Right lobe of liver (tissue), 6 donors: ENCODE data around the gene TCF4. TPM values are rescaled to one million over a fixed set of nuclear protein-coding genes. Genes with fewer than 3 reads are reported as not detected.

Source experiments
- ATAC-seq, 4 donors: fragments of 200-7000 bp; cut with Tn5 transposase; one replicate each; pipeline ENCODE4 v1.9.1; 2020; ENCODE audit warnings: mild to moderate bottlenecking in 4 of 4, moderate library complexity in 4 of 4
- DNase-seq, 3 donors: peaks; one replicate each; pipeline ENCODE4 v3.0.0-alpha.2; 2020
- H3K27ac ChIP-seq, 3 donors: fragments of 200-600 bp; one replicate each; pipeline ENCODE4 v1.8.0; 2022
- H3K27me3 ChIP-seq, 2 donors: fragments of 200-600 bp; one replicate each; pipeline ENCODE4 v1.8.0; 2022
- H3K36me3 ChIP-seq, 4 donors: fragments of 200-600 bp; sonication (generic) in 1 of 4; one replicate each; pipeline versions ENCODE4 v1.5.1 to v1.8.0; 2017 to 2022; ENCODE audit warnings: control low read depth in 1 of 4
- H3K4me1 ChIP-seq, 4 donors: fragments of 200-600 bp; sonication (generic) in 1 of 4; one replicate each; pipeline versions ENCODE4 v1.5.1 to v1.8.0; 2017 to 2022; ENCODE audit warnings: control low read depth in 1 of 4
- H3K4me3 ChIP-seq, 3 donors: fragments of 200-600 bp; one replicate each; pipeline ENCODE4 v1.8.0; 2022
- H3K9me3 ChIP-seq, 4 donors: fragments of 200-600 bp; sonication (generic) in 1 of 4; one replicate each; pipeline versions ENCODE4 v1.5.1 to v1.8.0; 2017 to 2022; ENCODE audit warnings: control low read depth in 1 of 4
- CTCF ChIP-seq, 4 donors: fragments of 200-600 bp in 3 of 4; fragments of 450-650 bp in 1 of 4; IDR thresholded peaks; one replicate each; pipeline versions ENCODE4 v1.5.1 to v1.8.0; 2016 to 2022; ENCODE audit warnings: antibody characterized with exemption in 4 of 4, mild to moderate bottlenecking in 2 of 4
- POLR2A ChIP-seq: fragments of 450-650 bp; IDR thresholded peaks from one replicate; pipeline ENCODE4 v1.6.1; 2017; ENCODE audit warnings: antibody characterized with exemption, mild to moderate bottlenecking
- WGBS: methylation state at CpG from one replicate; pipeline ENCODE4 v1.1.6; 2018; ENCODE audit warnings: low coverage, low lambda C conversion rate; ENCODE audit not compliant: insufficient coverage; ENCODE audit errors: missing lambda C conversion rate; 5-methylcytosine and 5-hydroxymethylcytosine counted together
- intact Hi-C, 2 donors: fragments of 100-400 bp; cut with DNase I; formaldehyde crosslinking; loops; one replicate each; pipeline versions ENCODE4 v1.11.2 to v1.14.1; 2022
- total RNA-seq, 6 experiments: library from RNA; depleted of rRNA in 2 of 6; stranded (reverse); fragments of >200 nt in 2 of 6; fragmentation: NEBNext Ultra II Directional in 3 of 6; extraction: Animal tissue kit (Norgen Biotek cat#: 25700) in 3 of 6; gene quantifications; one replicate each; pipeline versions ENCODE4 v1.1.0 to v1.2.4, GENCODE V29; 2016 to 2023
- donor health status: DM: no; HTN: yes; CAD: no.
- donor health status: DM: no; HTN: no; CAD: no.
- donor health status: DM: no; HTN: no; CAD: no.
- donor health status: DM: no; HTN: yes; CAD: no.
- donor health status: DM: no; HTN: yes; CAD: no.

Gene TCF4
- total RNA-seq, 6 experiments from 2014 or later: 8.1 to 19.5 (median 10.4) TPM

GRCh38 chr18:55517055-55517454 is 70.9 kb downstream of the TCF4 start:
- intact Hi-C loops: no loop called here
- Histone ChIP-seq H3K36me3 (no peaks in the 10 kb centered on the region), H3K4me3 (no peak overlapping the region), H3K27ac (no peak overlapping the region), H3K4me1 (no peaks in the 10 kb centered on the region), H3K9me3 (no peaks in the 10 kb centered on the region), H3K27me3 (no peaks in the 10 kb centered on the region)
- TF ChIP-seq POLR2A (no peak), CTCF (IDR thresholded peaks at IDR 0.05) (no peak)
- ATAC-seq (no peak), DNase-seq (no peak)
- 69% methylated on average over 3 of the region's 4 CpGs for WGBS

- H3K27ac ChIP-seq: no peak overlapping the region
- H3K9me3 ChIP-seq: no peaks in the 10 kb centered on the region
- DNase-seq (no peak), ATAC-seq (no peak)
- no peaks in the 10 kb centered on the region for H3K36me3 ChIP-seq
- TF ChIP-seq POLR2A: no peak
- no peak for TF ChIP-seq CTCF (IDR thresholded peaks at IDR 0.05)
- no peaks in the 10 kb centered on the region for H3K27me3 ChIP-seq
- WGBS: 65% methylated on average over 6 of the region's 6 CpGs
- no peak overlapping the region for H3K4me3 ChIP-seq
- no peaks in the 10 kb centered on the region for H3K4me1 ChIP-seq
- intact Hi-C loops: no loop called here
Observed at GRCh38 chr18:55515941-55516710, 71.9 kb downstream of the TCF4 start.

GRCh38 chr18:55515214-55515613 is 72.8 kb downstream of the TCF4 start:
- no peak overlapping the region for H3K4me3 ChIP-seq
- no peak for TF ChIP-seq CTCF (IDR thresholded peaks at IDR 0.05)
- TF ChIP-seq POLR2A: no peak

GRCh38 chr18:55513161-55513560 is 74.8 kb downstream of the TCF4 start:
- H3K36me3 ChIP-seq: no peaks in the 10 kb centered on the region
- DNase-seq (no peak), ATAC-seq (no peak)
- no peak overlapping the region for H3K4me3 ChIP-seq
- no peaks in the 10 kb centered on the region for H3K27me3 ChIP-seq
- TF ChIP-seq POLR2A: no peak
- TF ChIP-seq CTCF (IDR thresholded peaks at IDR 0.05): no peak
- no peaks in the 10 kb centered on the region for H3K9me3 ChIP-seq
- intact Hi-C loops: no loop called here
- H3K27ac ChIP-seq: no peak overlapping the region
- H3K4me1 ChIP-seq: no peaks in the 10 kb centered on the region

More at GRCh38 chr18:55515214-55515613, 72.8 kb downstream of the TCF4 start:
- Histone ChIP-seq H3K27me3 (no peaks in the 10 kb centered on the region), H3K36me3 (no peaks in the 10 kb centered on the region), H3K27ac (no peak overlapping the region), H3K9me3 (no peaks in the 10 kb centered on the region), H3K4me1 (no peaks in the 10 kb centered on the region)
- ATAC-seq (no peak), DNase-seq (no peak)
- intact Hi-C loops: no loop called here
- 68% methylated on average over 3 of the region's 3 CpGs for WGBS

- H3K4me1 ChIP-seq: no peaks in the 10 kb centered on the region
- TF ChIP-seq CTCF (IDR thresholded peaks at IDR 0.05): no peak
- TF ChIP-seq POLR2A: no peak
- H3K27ac ChIP-seq: peak overlapping the region; percentile 11 to 75 (median 66)
- no peaks in the 10 kb centered on the region for H3K27me3 ChIP-seq
- intact Hi-C loops: no loop called here
- H3K36me3 ChIP-seq: no peaks in the 10 kb centered on the region
- DNase-seq: no peak
- H3K9me3 ChIP-seq: no peaks in the 10 kb centered on the region
- no peak overlapping the region for H3K4me3 ChIP-seq
- ATAC-seq: peak in 1 of 4 donors; percentile 7
Observed at GRCh38 chr18:55511277-55511676, 76.7 kb downstream of the TCF4 start.
